ENCODE measurements around the gene KMT2B.

DNA sequence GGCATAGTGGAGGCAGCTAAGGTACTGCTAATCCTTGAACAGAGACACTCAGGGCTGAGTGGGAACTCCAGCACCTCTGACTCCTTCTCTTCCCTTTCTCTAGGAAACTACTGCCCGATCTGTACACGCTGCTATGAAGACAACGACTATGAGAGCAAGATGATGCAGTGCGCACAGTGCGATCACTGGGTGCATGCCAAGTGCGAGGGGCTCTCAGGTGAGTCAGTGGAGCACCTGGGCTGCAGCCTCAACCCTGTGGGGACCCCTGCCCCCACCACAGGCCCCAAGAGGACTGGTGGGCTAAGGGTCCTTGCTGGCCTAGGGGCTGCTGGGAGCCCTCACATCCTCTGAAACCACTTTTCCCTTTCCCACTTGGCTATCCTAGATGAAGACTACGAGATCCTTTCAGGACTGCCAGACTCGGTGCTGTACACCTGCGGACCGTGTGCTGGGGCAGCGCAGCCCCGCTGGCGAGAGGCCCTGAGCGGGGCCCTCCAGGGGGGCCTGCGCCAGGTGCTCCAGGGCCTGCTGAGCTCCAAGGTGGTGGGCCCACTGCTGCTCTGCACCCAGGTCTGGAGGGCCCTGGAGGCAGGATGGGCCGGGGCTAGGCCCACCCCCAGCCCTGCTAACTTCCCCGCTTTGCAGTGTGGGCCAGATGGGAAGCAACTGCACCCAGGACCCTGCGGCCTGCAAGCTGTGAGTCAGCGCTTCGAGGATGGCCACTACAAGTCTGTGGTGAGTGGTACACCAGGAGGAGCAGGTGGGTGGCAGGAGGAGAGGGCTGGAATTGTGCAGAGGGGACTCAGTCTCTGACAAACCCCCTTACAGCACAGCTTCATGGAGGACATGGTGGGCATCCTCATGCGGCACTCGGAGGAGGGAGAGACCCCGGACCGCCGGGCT, 9.5 kb downstream of the KMT2B start:
- TF ChIP-seq POLR2A (IDR thresholded peaks at IDR 0.05; ENCODE audit: low read depth, low read length): no peak
- no peak for TF ChIP-seq POLR2AphosphoS5 (IDR thresholded peaks at IDR 0.05; ENCODE audit: low read depth, low read length)
- TF ChIP-seq TAF1 (IDR thresholded peaks at IDR 0.05; ENCODE audit: low read depth, low read length): no peak
- TF ChIP-seq SPI1 (IDR thresholded peaks at IDR 0.05; ENCODE audit: low read depth, low read length): no peak
- TF ChIP-seq POU2F2 (IDR thresholded peaks at IDR 0.05; ENCODE audit: low read depth, low read length): no peak

All from GM12891 (cell line).